ENCODE results near the gene CLDN25.
"Not testable (repeated sequence)": the region's sequence is repeated elsewhere in the genome, so short reads cannot be mapped to it uniquely, and the experiment has no call there.

Gene CLDN25

DNA sequence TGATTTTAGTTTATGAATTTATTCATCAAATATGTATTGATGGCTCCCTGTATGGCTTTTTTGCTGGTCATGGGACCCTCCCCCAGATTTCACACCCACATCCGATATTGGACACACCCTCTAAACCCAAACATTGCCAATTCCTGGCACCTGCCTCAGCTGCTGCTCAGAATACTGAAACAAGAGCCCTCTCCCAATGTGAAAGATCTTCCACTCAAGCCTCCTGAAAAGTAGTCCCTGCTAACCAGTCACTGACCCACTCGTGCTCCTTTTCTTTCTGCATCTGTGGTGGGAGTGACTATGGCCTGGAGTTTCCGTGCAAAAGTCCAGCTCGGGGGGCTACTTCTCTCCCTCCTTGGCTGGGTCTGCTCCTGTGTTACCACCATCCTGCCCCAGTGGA, at the start of gene CLDN25:
Gene CLDN25, plus strand, starts transcription at position 301 of the 400 bp plus-strand sequence. Its CDS starts 0 bp downstream, at position 301.
- no peak for DNase-seq

DNA sequence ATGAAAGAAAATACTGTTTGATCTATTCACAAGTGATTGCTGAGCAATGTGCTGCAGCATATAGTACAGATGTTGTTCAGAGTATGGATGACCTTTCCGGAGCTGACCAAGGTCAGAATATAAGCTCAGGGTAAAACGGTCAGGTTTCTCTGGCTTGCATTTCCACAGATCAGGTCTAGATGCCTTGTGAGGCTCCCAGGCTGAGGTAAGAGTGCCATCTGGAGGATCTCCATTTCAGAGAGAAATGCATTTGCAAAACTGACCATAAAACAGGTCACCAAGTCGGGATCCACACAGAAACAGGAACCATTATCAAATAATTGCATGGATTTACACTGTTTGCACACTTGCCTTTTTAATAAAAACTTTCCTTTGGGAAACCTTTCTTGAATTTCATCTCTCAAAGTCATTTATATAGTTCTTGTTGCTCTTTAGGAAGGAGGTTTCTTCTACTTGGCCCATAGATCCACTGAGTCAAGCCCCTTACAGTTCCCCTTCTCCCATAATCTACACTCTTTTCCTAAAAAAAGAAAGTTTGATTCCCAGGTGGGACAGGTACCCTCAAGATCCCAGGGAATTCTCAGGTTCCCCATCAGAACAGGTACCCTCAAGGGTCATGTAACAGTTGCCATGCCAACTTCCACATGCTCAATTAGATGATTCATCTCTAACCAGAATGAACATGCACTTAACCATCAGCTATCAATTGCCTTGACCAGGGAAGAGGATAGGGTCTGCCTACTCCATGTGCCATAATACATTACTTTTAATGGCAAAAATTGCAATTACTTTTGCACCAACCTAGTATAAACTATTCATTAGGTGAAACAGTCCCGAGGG, 48.5 kb upstream of the CLDN25 start:
- no peak for DNase-seq

DNA sequence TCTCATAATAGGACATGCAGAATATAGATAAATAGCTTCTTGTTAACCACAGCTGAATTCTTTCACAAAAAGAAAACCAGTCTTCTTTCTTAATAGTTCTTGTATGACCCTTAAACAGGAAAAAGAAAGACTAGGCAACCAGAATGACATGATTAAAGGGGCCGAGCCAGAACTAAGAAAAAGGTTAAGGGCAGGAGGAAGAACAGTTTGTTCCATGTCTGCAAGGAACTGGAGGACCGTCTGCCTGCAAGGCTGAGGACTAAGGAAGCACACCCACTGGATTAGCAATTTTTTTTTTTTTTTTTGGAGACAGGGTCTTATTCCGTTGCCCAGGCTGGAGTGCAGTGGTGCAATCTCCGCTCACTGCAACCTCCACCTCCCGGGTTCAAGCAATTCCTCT, 47.5 kb upstream of the CLDN25 start:
- no peak for DNase-seq

DNA sequence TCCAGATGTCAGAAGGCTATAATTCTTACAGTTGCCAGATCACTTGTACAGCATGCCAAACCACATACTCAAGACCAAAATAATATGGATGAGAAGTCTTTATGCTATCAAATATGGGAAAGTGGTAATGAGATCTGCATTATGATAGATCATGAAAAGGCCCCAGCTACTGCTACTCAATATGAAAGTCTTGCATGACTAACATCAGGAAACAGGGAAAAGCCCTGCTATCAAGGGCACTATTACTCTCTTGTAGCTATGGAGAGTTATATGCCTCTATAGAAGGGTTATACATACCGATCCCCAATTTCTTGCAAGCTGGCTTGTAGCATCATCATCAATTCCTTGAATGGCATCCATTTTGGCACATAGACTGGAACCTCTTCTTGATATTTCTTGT, 43.3 kb upstream of the CLDN25 start:
- DNase-seq = no peak

DNA sequence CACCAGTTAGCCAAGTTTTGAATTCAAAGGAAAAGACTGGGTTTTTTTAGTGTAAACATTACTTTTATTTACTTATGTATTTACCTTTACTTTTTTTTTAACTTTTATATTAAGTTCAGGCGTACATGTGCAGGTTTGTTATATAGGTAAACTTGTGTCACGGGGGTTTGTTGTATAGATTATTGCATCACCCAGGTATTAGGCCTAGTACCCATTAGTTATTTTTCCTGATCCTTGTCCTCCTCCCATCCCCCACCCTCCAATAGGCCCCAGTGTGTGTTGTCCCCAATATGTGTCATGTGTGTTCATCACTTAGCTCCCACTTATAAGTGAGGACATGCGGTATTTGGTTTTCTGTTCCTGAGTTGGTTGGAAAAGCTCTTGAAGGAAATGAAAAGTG, 26.7 kb upstream of the CLDN25 start:
- DNase-seq = no peak

DNA sequence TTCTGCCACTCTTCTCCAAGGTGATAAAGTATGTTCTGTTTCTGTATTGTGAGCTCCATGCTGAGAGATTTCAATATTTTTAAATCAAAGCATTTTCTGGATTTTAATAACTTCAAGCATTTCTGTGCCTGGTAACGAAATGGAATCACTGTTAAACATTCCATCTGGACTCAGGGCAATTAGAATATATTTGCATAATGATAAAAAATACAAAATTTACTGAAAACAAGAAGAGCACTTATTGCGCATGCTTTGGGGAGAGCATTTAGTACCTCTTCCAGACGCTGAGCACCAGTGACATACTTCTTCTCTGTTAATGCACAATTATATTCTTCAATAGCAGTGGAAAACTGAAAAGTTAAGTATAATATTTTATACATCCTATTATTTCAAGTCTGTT, 19.4 kb upstream of the CLDN25 start:
- DNase-seq = no peak

GRCh38 chr11:113763040-113763439, 16.6 kb upstream of the CLDN25 start:
- DNase-seq = not testable (repeated sequence)

GRCh38 chr11:113764527-113765219, 14.9 kb upstream of the CLDN25 start:
- DNase-seq = no peak

- no peak for DNase-seq
These were observed 7.6 kb upstream of the CLDN25 start for GRCh38 chr11:113771964-113772363.

DNA sequence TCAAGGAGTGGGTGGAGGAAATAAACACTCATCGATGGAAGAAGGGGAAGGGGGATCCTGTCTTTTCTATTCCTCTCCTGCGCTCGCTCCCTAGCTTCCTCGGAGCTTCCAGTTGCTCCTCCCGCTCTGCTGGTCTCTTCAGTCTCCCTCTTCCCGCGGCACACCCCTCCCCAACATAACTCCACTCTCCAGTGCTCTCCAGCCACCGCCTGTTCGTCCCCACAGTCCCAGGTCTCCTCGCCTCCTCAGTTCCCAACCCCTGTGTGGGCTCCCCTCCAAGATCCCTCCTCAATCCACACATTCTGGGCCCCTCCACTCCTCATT, 6.5 kb upstream of the CLDN25 start:
- no peak for DNase-seq

DNA sequence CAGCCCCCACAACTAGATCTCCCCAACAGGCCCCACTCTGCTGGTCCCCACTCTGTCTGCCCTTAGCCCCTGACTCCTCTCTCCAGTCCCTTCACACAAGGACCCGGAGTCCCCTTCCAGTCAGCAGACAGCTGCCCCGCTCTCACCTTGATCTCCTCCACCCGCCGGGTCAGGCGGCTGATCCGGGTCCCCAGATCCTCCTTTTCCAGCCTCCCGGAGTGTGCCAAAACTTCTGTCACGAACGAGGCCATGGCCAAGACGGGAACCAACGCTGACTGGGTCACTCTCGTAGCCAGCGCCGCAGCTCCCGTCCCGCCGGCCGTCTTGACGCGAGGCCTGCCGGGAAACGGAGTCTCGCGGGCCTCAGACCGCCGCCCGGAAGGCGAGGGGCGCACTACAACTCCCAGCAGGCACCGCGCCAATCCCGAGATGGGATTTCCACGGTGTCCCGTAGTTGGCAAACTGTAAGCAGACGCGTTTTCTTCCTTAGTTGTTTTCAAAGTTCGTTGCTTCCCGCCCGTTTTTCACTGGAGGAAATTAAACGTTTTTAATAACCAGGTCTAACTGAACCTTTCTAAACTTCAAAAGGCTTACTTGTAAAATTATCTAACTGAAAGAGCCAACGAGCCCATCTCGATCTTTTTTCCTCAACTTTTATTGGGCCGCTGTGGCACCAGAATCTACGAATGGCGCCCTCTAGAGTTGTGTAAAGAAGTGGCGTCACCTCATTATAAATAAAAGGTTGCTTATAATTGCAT, 6.0 kb upstream of the CLDN25 start, which contains the start of gene ZW10:
Gene ZW10, minus strand, starts transcription at position 277 of the 758 bp plus-strand sequence. Its CDS starts 26 bp downstream, at position 251.
- DNase-seq = peak; percentile 77 to 89

DNA sequence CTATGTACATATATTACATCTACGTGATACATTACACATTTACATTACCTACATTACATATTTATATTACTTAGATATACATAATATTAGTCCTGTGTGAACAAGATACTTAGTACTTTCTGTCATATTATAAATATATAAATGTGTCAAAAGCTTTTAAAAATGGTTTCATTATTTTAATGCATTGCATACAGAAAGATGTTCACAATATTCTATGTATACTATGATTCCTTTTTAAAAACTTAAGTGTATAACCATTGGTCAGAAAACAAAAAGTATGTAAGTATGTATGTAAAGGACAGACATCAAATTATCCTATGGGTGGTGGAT, 5.5 kb upstream of the CLDN25 start:
- DNase-seq = no peak

- DNase-seq = no peak
These were observed 1.3 kb upstream of the CLDN25 start for GRCh38 chr11:113778111-113778910.

DNA sequence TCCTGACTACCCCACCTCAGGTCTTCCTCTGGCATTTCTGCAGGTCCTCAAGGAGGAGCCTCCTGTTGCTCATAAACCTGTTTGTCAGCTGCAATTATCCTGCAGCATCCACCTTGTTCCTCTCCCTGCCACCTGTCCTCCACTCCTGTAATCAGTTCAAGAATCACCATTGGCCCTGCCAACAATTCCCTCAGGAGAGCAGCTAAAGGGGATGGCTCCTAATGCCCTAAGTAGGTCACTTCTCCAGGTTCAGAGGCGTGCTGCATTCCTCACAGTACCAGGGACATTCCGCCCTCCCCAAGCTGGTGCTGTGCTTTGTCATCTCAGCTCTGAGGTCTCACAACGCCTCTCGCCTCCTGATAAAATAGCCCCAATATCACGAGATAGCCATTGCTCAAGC, 2.1 kb downstream of the CLDN25 start:
- DNase-seq = no peak

GRCh38 chr11:113782134-113782533, 2.5 kb downstream of the CLDN25 start:
- no peak for DNase-seq

- not testable (repeated sequence) for DNase-seq
These were observed 9.4 kb downstream of the CLDN25 start for GRCh38 chr11:113789016-113789415.

DNA sequence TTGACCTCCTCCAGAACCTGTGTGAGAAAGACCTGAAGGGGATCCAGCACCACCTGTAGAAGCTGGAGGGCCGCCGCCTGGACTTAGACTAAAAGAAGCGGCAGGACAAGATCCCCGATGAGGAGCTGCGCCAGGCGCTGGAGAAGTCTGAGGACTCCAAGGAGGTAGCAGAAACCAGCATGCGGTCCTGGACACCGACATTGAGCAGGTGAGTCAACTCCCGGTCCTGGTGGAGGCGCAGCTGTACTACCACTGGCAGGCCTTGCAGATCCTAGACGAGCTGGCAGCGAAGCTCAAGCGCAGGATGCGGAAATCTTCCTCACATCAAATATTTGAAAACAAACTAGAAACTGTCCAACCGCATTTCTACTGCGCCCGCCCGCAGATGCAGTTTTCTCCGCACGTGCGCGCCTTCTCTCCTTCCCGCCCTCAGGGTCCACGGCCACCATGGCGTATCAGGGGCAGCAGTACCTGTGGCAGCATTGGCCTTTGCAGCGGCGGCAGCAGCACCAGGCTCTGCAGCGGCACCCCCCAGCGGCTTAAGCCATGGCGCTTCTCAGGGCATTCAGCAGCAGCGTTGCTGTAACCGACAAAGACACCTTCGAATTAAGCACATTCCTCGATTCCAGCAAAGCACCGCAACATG, 10.2 kb downstream of the CLDN25 start:
- no peak for DNase-seq

GRCh38 chr11:113796663-113797259, 17.2 kb downstream of the CLDN25 start:
- DNase-seq = no peak

DNA sequence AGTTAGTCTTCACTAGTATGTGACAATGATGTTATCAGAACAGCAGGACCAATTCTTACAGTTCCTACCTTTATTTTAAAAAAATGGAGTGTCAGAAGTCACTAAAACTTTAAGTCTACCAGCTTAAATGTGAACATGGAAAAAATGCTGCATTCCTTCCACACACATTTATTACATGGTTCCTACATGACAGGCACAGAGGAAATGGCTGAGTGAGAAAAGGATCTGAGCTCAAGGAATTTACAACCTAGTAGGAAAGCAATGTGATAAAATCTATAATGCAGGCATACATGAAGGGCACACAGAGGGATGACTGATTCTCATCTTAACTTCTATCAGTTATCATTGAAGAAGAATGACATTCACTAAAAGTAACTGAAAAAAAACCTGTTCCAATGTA, 23.0 kb downstream of the CLDN25 start:
- no peak for DNase-seq

GRCh38 chr11:113805640-113806039, 26.0 kb downstream of the CLDN25 start:
- DNase-seq = no peak

GRCh38 chr11:113806406-113806805, 26.8 kb downstream of the CLDN25 start:
- DNase-seq = no peak

- no peak for DNase-seq
These were observed 29.3 kb downstream of the CLDN25 start for GRCh38 chr11:113808931-113809330.
